ENCODE data around the gene ZNF516.
"Not testable (repeated sequence)": the region's sequence is repeated elsewhere in the genome, so short reads cannot be mapped to it uniquely, and the experiment has no call there.

The ZNF516 gene

GRCh38 chr18:76490670-76491472, 4.2 kb downstream of the ZNF516 start:
- peak; percentile 71 for DNase-seq

- DNase-seq = no peak
These were observed 5.0 kb downstream of the ZNF516 start for GRCh38 chr18:76490033-76490432.

- DNase-seq = no peak
These were observed 6.0 kb downstream of the ZNF516 start for GRCh38 chr18:76489081-76489480.

GRCh38 chr18:76488190-76488589, 6.9 kb downstream of the ZNF516 start:
- no peak for DNase-seq

GRCh38 chr18:76487782-76488181, 7.3 kb downstream of the ZNF516 start:
- no peak for DNase-seq

- DNase-seq = no peak
These were observed 8.0 kb downstream of the ZNF516 start for GRCh38 chr18:76487070-76487469.

GRCh38 chr18:76486574-76486973, 8.5 kb downstream of the ZNF516 start:
- DNase-seq = no peak

- no peak for DNase-seq
These were observed 9.0 kb downstream of the ZNF516 start for GRCh38 chr18:76486038-76486437.

- no peak for DNase-seq
These were observed 10.2 kb downstream of the ZNF516 start for GRCh38 chr18:76484749-76485387.

- DNase-seq = no peak
These were observed 11.3 kb downstream of the ZNF516 start for GRCh38 chr18:76483780-76484179.

- DNase-seq = no peak
These were observed 11.9 kb downstream of the ZNF516 start for GRCh38 chr18:76482971-76483691.

- DNase-seq = no peak
These were observed 12.8 kb downstream of the ZNF516 start for GRCh38 chr18:76482267-76482666.

- DNase-seq = no peak
These were observed 14.1 kb downstream of the ZNF516 start for GRCh38 chr18:76480913-76481312.

GRCh38 chr18:76479351-76480238, 15.4 kb downstream of the ZNF516 start:
- DNase-seq = no peak

GRCh38 chr18:76476665-76477561, 18.1 kb downstream of the ZNF516 start:
- no peak for DNase-seq

- no peak for DNase-seq
These were observed 19.4 kb downstream of the ZNF516 start for GRCh38 chr18:76475450-76476194.

GRCh38 chr18:76474824-76475223, 20.2 kb downstream of the ZNF516 start:
- no peak for DNase-seq

GRCh38 chr18:76473521-76473920, 21.5 kb downstream of the ZNF516 start:
- not testable (repeated sequence) for DNase-seq

GRCh38 chr18:76472829-76473228, 22.2 kb downstream of the ZNF516 start:
- DNase-seq = no peak

GRCh38 chr18:76471593-76471992, 23.4 kb downstream of the ZNF516 start:
- no peak for DNase-seq

Measured in CD4-positive, alpha-beta T cell treated with Interleukin-6 for 4 hours (primary cell).